Stimulated activated naive CD8-positive, alpha-beta T cell treated with anti-CD3 and anti-CD28 coated beads, Interleukin-15, amount 100 ng/mL, for 72 hours (primary cell): ENCODE data around the gene FFAR3.

ENCODE experiments used
- ATAC-seq: fragments of 150-1000 bp; cut with Tn5 transposase; 2 replicates; pipeline ENCODE4 v1.10.0; 2021; ENCODE audit warnings: mild to moderate bottlenecking, moderate library complexity
- DNase-seq, 2 donors: peaks; one replicate each; pipeline ENCODE4 v3.0.0; 2021 to 2022
- H3K27ac Mint-ChIP-seq, 2 donors: one replicate each; pipeline ENCODE4 v1.8.0; 2022; ENCODE audit warnings: mild to moderate bottlenecking in 2 of 2, mixed read lengths in 2 of 2, moderate library complexity in 2 of 2
- H3K27me3 Mint-ChIP-seq: one replicate; pipeline ENCODE4 v1.8.0; 2022; ENCODE audit warnings: mixed read lengths
- H3K4me1 Mint-ChIP-seq: one replicate; pipeline ENCODE4 v1.8.0; 2022; ENCODE audit warnings: mild to moderate bottlenecking, mixed read lengths
- H3K4me3 Mint-ChIP-seq, 2 donors: one replicate each; pipeline ENCODE4 v1.8.0; 2022; ENCODE audit warnings: mild to moderate bottlenecking in 2 of 2, mixed read lengths in 2 of 2, moderate library complexity in 1 of 2
- H3K9me3 Mint-ChIP-seq, 2 donors: one replicate each; pipeline ENCODE4 v1.8.0; 2022; ENCODE audit warnings: mixed read lengths in 2 of 2

FFAR3 gene

GRCh38 chr19:35342430-35342829 is 15.8 kb upstream of the FFAR3 start:
- Mint-ChIP-seq H3K27me3 (peaks cover 7% of the 10 kb centered on the region), H3K9me3 (no peaks in the 10 kb centered on the region), H3K27ac (peak overlapping the region in 1 of 2 donors; percentile 49), H3K4me3 (no peak overlapping the region), H3K4me1 (peaks cover 22% of the 10 kb centered on the region)
- DNase-seq (no peak), ATAC-seq (no peak)

GRCh38 chr19:35344511-35345031 is 13.7 kb upstream of the FFAR3 start:
- DNase-seq, result peak in 1 of 2 donors; percentile 8
- Mint-ChIP-seq H3K4me1 (peaks cover 43% of the 10 kb centered on the region), H3K27me3 (peaks cover 11% of the 10 kb centered on the region), H3K9me3 (no peaks in the 10 kb centered on the region), H3K27ac (no peak overlapping the region), H3K4me3 (no peak overlapping the region)
- ATAC-seq, result no peak

- Mint-ChIP-seq H3K27me3 (peaks cover 19% of the 10 kb centered on the region), H3K4me3 (peak overlapping the region; percentile 74 to 80), H3K4me1 (peaks cover 50% of the 10 kb centered on the region), H3K9me3 (no peaks in the 10 kb centered on the region), H3K27ac (peak overlapping the region in 1 of 2 donors; percentile 96)
- ATAC-seq (no peak), DNase-seq (peak in 1 of 2 donors; percentile 8)
Observed at GRCh38 chr19:35345671-35346111, 12.6 kb upstream of the FFAR3 start.

GRCh38 chr19:35346193-35347052 is 11.8 kb upstream of the FFAR3 start:
- ATAC-seq (peak; percentile 61), DNase-seq (peak; percentile 74 to 89)
- Mint-ChIP-seq H3K9me3 (no peaks in the 10 kb centered on the region), H3K27ac (peak overlapping the region; percentile 96), H3K27me3 (peaks cover 26% of the 10 kb centered on the region), H3K4me1 (peaks cover 55% of the 10 kb centered on the region), H3K4me3 (peak overlapping the region; percentile 74 to 80)

- ATAC-seq (peak; percentile 82), DNase-seq (peak; percentile 57 to 84)
- Mint-ChIP-seq H3K27me3 (peaks cover 26% of the 10 kb centered on the region), H3K27ac (peak within 1 kb of the TSS; percentile 96), H3K4me3 (peak within 1 kb of the TSS; percentile 74 to 80), H3K4me1 (peaks cover 56% of the 10 kb centered on the region), H3K9me3 (no peaks in the 10 kb centered on the region)
Observed at GRCh38 chr19:35347171-35347929, 10.9 kb upstream of the FFAR3 start, which contains the start of gene FFAR1. FFAR1 (plus strand) TSS chr19:35347902; CDS start chr19:35351552, 3,650 bp downstream.

GRCh38 chr19:35347930-35348298 is 10.3 kb upstream of the FFAR3 start:
- DNase-seq (no peak), ATAC-seq (no peak)
- Mint-ChIP-seq H3K27ac (peak overlapping the region in 1 of 2 donors; percentile 96), H3K4me3 (peak overlapping the region; percentile 74 to 80), H3K9me3 (no peaks in the 10 kb centered on the region), H3K27me3 (peaks cover 24% of the 10 kb centered on the region), H3K4me1 (peaks cover 61% of the 10 kb centered on the region)

GRCh38 chr19:35348911-35349611 is 9.2 kb upstream of the FFAR3 start:
- no peaks in the 10 kb centered on the region for H3K9me3 Mint-ChIP-seq
- DNase-seq (peak in 1 of 2 donors; percentile 9), ATAC-seq (no peak)
- H3K27me3 Mint-ChIP-seq, result peaks cover 24% of the 10 kb centered on the region
- H3K4me1 Mint-ChIP-seq, result peaks cover 63% of the 10 kb centered on the region
- peak overlapping the region in 1 of 2 donors; percentile 77 for H3K27ac Mint-ChIP-seq
- no peak overlapping the region for H3K4me3 Mint-ChIP-seq

GRCh38 chr19:35349614-35350521 is 8.4 kb upstream of the FFAR3 start:
- no peak overlapping the region for H3K4me3 Mint-ChIP-seq
- peak overlapping the region in 1 of 2 donors; percentile 77 for H3K27ac Mint-ChIP-seq
- no peaks in the 10 kb centered on the region for H3K9me3 Mint-ChIP-seq
- peaks cover 24% of the 10 kb centered on the region for H3K27me3 Mint-ChIP-seq
- ATAC-seq, result no peak
- peak in 1 of 2 donors; percentile 13 for DNase-seq
- H3K4me1 Mint-ChIP-seq, result peaks cover 63% of the 10 kb centered on the region

GRCh38 chr19:35350591-35350990 is 7.7 kb upstream of the FFAR3 start:
- Mint-ChIP-seq H3K4me1 (peaks cover 59% of the 10 kb centered on the region), H3K27ac (no peak overlapping the region), H3K9me3 (no peaks in the 10 kb centered on the region), H3K27me3 (peaks cover 24% of the 10 kb centered on the region), H3K4me3 (no peak overlapping the region)
- DNase-seq (peak in 1 of 2 donors; percentile 9), ATAC-seq (no peak)

- Mint-ChIP-seq H3K4me3 (no peak overlapping the region), H3K27ac (peak overlapping the region in 1 of 2 donors; percentile 78), H3K4me1 (peaks cover 49% of the 10 kb centered on the region), H3K27me3 (peaks cover 34% of the 10 kb centered on the region), H3K9me3 (no peaks in the 10 kb centered on the region)
- DNase-seq (peak in 1 of 2 donors; percentile 9), ATAC-seq (no peak)
Observed at GRCh38 chr19:35351411-35352176, 6.7 kb upstream of the FFAR3 start.

- ATAC-seq (no peak), DNase-seq (no peak)
- peaks cover 45% of the 10 kb centered on the region for H3K4me1 Mint-ChIP-seq
- H3K27ac Mint-ChIP-seq, result no peak overlapping the region
- H3K27me3 Mint-ChIP-seq, result peaks cover 36% of the 10 kb centered on the region
- peak overlapping the region in 1 of 2 donors; percentile 19 for H3K4me3 Mint-ChIP-seq
- no peaks in the 10 kb centered on the region for H3K9me3 Mint-ChIP-seq
Observed at GRCh38 chr19:35352177-35352447, 6.1 kb upstream of the FFAR3 start.

- H3K4me3 Mint-ChIP-seq, result peak overlapping the region in 1 of 2 donors; percentile 40
- peaks cover 45% of the 10 kb centered on the region for H3K4me1 Mint-ChIP-seq
- DNase-seq (peak; percentile 58 to 75), ATAC-seq (peak; percentile 75)
- peak overlapping the region in 1 of 2 donors; percentile 49 for H3K27ac Mint-ChIP-seq
- H3K9me3 Mint-ChIP-seq, result no peaks in the 10 kb centered on the region
- H3K27me3 Mint-ChIP-seq, result peaks cover 36% of the 10 kb centered on the region
Observed at GRCh38 chr19:35352448-35353304, 5.6 kb upstream of the FFAR3 start.

- H3K4me1 Mint-ChIP-seq, result peaks cover 44% of the 10 kb centered on the region
- no peak overlapping the region for H3K27ac Mint-ChIP-seq
- H3K4me3 Mint-ChIP-seq, result no peak overlapping the region
- ATAC-seq (no peak), DNase-seq (peak in 1 of 2 donors; percentile 6)
- H3K9me3 Mint-ChIP-seq, result no peaks in the 10 kb centered on the region
- H3K27me3 Mint-ChIP-seq, result peaks cover 36% of the 10 kb centered on the region
Observed at GRCh38 chr19:35353635-35354034, 4.6 kb upstream of the FFAR3 start.
